ENCODE results near the gene DTD1.

DTD1 gene

GRCh38 chr20:18802012-18802634, 214.3 kb downstream of the DTD1 start:
- Histone ChIP-seq H3K4me1 (no peaks in the 10 kb centered on the region), H3K9me3 (no peaks in the 10 kb centered on the region), H3K27ac (no peak overlapping the region), H3K4me3 (no peak overlapping the region), H3K27me3 (no peaks in the 10 kb centered on the region), H3K36me3 (no peaks in the 10 kb centered on the region)
- DNase-seq: no peak
- no peak for TF ChIP-seq CTCF (IDR thresholded peaks at IDR 0.05)
- intact Hi-C loops (cut with DNase I; ENCODE audit: low total_unique reads): no loop called here

GRCh38 chr20:18805881-18806280, 218.0 kb downstream of the DTD1 start:
- TF ChIP-seq CTCF (IDR thresholded peaks at IDR 0.05): no peak
- intact Hi-C loops (cut with DNase I; ENCODE audit: low total_unique reads): no loop called here

GRCh38 chr20:18808712-18809111, 220.9 kb downstream of the DTD1 start:
- Histone ChIP-seq H3K9me3 (no peaks in the 10 kb centered on the region), H3K4me3 (no peak overlapping the region), H3K27me3 (no peaks in the 10 kb centered on the region), H3K4me1 (no peaks in the 10 kb centered on the region), H3K27ac (no peak overlapping the region), H3K36me3 (no peaks in the 10 kb centered on the region)
- no peak for DNase-seq
- intact Hi-C loops (cut with DNase I; ENCODE audit: low total_unique reads): no loop called here
- no peak for TF ChIP-seq CTCF (IDR thresholded peaks at IDR 0.05)

More at GRCh38 chr20:18805881-18806280, 218.0 kb downstream of the DTD1 start:
- Histone ChIP-seq H3K4me1 (no peaks in the 10 kb centered on the region), H3K4me3 (no peak overlapping the region), H3K9me3 (no peaks in the 10 kb centered on the region), H3K27me3 (no peaks in the 10 kb centered on the region), H3K27ac (no peak overlapping the region), H3K36me3 (no peaks in the 10 kb centered on the region)
- no peak for DNase-seq

GRCh38 chr20:18811186-18811585, 223.3 kb downstream of the DTD1 start:
- no peak overlapping the region for H3K4me3 ChIP-seq
- H3K27me3 ChIP-seq: no peaks in the 10 kb centered on the region
- no peak for DNase-seq
- intact Hi-C loops (cut with DNase I; ENCODE audit: low total_unique reads): no loop called here
- H3K27ac ChIP-seq: no peak overlapping the region
- H3K9me3 ChIP-seq: no peaks in the 10 kb centered on the region
- no peaks in the 10 kb centered on the region for H3K36me3 ChIP-seq
- H3K4me1 ChIP-seq: no peaks in the 10 kb centered on the region
- TF ChIP-seq CTCF (IDR thresholded peaks at IDR 0.05): no peak

- Histone ChIP-seq H3K36me3 (no peaks in the 10 kb centered on the region), H3K27me3 (no peaks in the 10 kb centered on the region), H3K4me1 (no peaks in the 10 kb centered on the region), H3K4me3 (no peak overlapping the region), H3K27ac (no peak overlapping the region), H3K9me3 (no peaks in the 10 kb centered on the region)
- no peak for DNase-seq
- intact Hi-C loops (cut with DNase I; ENCODE audit: low total_unique reads): no loop called here
- no peak for TF ChIP-seq CTCF (IDR thresholded peaks at IDR 0.05)
Observed at GRCh38 chr20:18811904-18812303, 224.1 kb downstream of the DTD1 start.

- intact Hi-C loops (cut with DNase I; ENCODE audit: low total_unique reads): no loop called here
- Histone ChIP-seq H3K4me3 (no peak within 1 kb of the TSS), H3K4me1 (no peaks in the 10 kb centered on the region), H3K9me3 (no peaks in the 10 kb centered on the region), H3K27ac (no peak within 1 kb of the TSS), H3K27me3 (no peaks in the 10 kb centered on the region), H3K36me3 (no peaks in the 10 kb centered on the region)
- DNase-seq: no peak
- no peak for TF ChIP-seq CTCF (IDR thresholded peaks at IDR 0.05)
Observed at GRCh38 chr20:18813483-18813882, 225.6 kb downstream of the DTD1 start, which contains the start of gene SCP2D1. TSS of gene SCP2D1 (plus strand) at chr20:18813783. CDS start at chr20:18813816, 33 bp downstream.

Data from tibial artery (tissue), 4 donors.